ENCODE measurements around the gene ASAP3.
A peak's percentile ranks its signal among the peaks of the same experiment; 100 is the strongest.

ASAP3 gene

GRCh38 chr1:23422241-23422877 lies 61.6 kb downstream of the ASAP3 start:
- peak; percentile 69 to 77 (median 70) for DNase-seq

GRCh38 chr1:23421753-23422240 lies 62.2 kb downstream of the ASAP3 start:
- no peak for DNase-seq

- DNase-seq: no peak
Observed at GRCh38 chr1:23421343-23421742, 62.6 kb downstream of the ASAP3 start.

GRCh38 chr1:23420778-23421177 lies 63.2 kb downstream of the ASAP3 start:
- no peak for DNase-seq

- DNase-seq: no peak
Observed at GRCh38 chr1:23419180-23419579, 64.8 kb downstream of the ASAP3 start.

GRCh38 chr1:23417570-23417969 lies 66.4 kb downstream of the ASAP3 start:
- DNase-seq: no peak

GRCh38 chr1:23416964-23417363 lies 67.0 kb downstream of the ASAP3 start:
- no peak for DNase-seq

- DNase-seq: no peak
Observed at GRCh38 chr1:23408797-23409290, 75.1 kb downstream of the ASAP3 start.

- peak in 1 of 3 donors; percentile 47 for DNase-seq
Observed at GRCh38 chr1:23407016-23407630, 76.9 kb downstream of the ASAP3 start.

GRCh38 chr1:23405946-23406345 lies 78.0 kb downstream of the ASAP3 start:
- DNase-seq: no peak

GRCh38 chr1:23403735-23404486 lies 80.1 kb downstream of the ASAP3 start:
- peak; percentile 82 to 83 (median 83) for DNase-seq

- DNase-seq: no peak
Observed at GRCh38 chr1:23403355-23403734, 80.6 kb downstream of the ASAP3 start.

GRCh38 chr1:23403038-23403336 lies 81.0 kb downstream of the ASAP3 start:
- peak in 2 of 3 donors; percentile 44 to 46 for DNase-seq

GRCh38 chr1:23402286-23403037 lies 81.5 kb downstream of the ASAP3 start:
- DNase-seq: peak; percentile 81 to 94 (median 88)

- no peak for DNase-seq
Observed at GRCh38 chr1:23401313-23401712, 82.7 kb downstream of the ASAP3 start.

GRCh38 chr1:23400324-23401114 lies 83.5 kb downstream of the ASAP3 start:
- no peak for DNase-seq

GRCh38 chr1:23399229-23399628 lies 84.8 kb downstream of the ASAP3 start:
- no peak for DNase-seq

GRCh38 chr1:23397908-23398307 lies 86.1 kb downstream of the ASAP3 start:
- DNase-seq: no peak

- DNase-seq: no peak
Observed at GRCh38 chr1:23396380-23396779, 87.6 kb downstream of the ASAP3 start.

- peak in 1 of 3 donors; percentile 43 for DNase-seq
Observed at GRCh38 chr1:23395849-23396248, 88.1 kb downstream of the ASAP3 start.

GRCh38 chr1:23395154-23395724 lies 88.7 kb downstream of the ASAP3 start:
- no peak for DNase-seq

GRCh38 chr1:23394684-23395083 lies 89.3 kb downstream of the ASAP3 start:
- DNase-seq: no peak
